ENCODE results near the gene C2CD3. TPM values are rescaled to one million over a fixed set of nuclear protein-coding genes. Genes with fewer than 3 reads are reported as not detected.

The C2CD3 gene
- total and polyA plus RNA-seq, 10 of the 15 experiments (the other 5 are each of a cell fraction or from before 2014, with no cell fraction given): 2.3 to 24.0 (median 16.3) TPM

- ChIA-PET RAD21 (ENCODE audit: unreplicated experiment) (no interaction called here), POLR2A (interaction anchor here (0.5 to 0.6 kb wide), 2 partner anchors 249 to 398 kb away, joined by 4 read pairs; no protein-coding TSS in a partner anchor), CTCF (interaction anchor here (1.4 kb wide), 1 partner anchor 11 kb away, joined by 5 read pairs; no protein-coding TSS in a partner anchor), SMC1A (ENCODE audit: uncharacterized antibody, unreplicated experiment) (interaction anchor here (0.6 to 1.7 kb wide), 2 partner anchors 12 to 855 kb away, joined by 3 to 5 read pairs; no protein-coding TSS in a partner anchor)
- DNase-seq (ENCODE audit: low read depth, low spot score): no peak
- FAIRE-seq: no peak
- Histone ChIP-seq H2AFZ (ENCODE audit: control insufficient read depth, low read depth, low read length) (no peak overlapping the region), H4K20me1 (ENCODE audit: control insufficient read depth, insufficient read depth) (no peaks in the 10 kb centered on the region), H3K9ac (ENCODE audit: control insufficient read depth, insufficient read depth, low read length) (no peak overlapping the region), H3K27me3 (replicated peaks in 1 of 2; ENCODE audit: control insufficient read depth in 2 of 2, insufficient read depth in 2 of 2, low read length in 1 of 2) (no peaks in the 10 kb centered on the region), H3K4me2 (ENCODE audit: control insufficient read depth, insufficient read depth) (no peak overlapping the region), H3K27ac (ENCODE audit: control insufficient read depth, insufficient read depth) (no peak overlapping the region), H3K36me3 (ENCODE audit: control insufficient read depth in 2 of 2, insufficient read depth in 2 of 2, low read length in 1 of 2) (peaks cover 0 to 7% of the 10 kb centered on the region in 2 experiments; a peak in 1 of 4 replicates), H3K9me3 (replicated peaks; ENCODE audit: control insufficient read depth, insufficient read depth, low read length) (peaks cover 8% of the 10 kb centered on the region), H3K4me3 (no peak overlapping the region), H3K79me2 (ENCODE audit: control insufficient read depth, insufficient read depth, low read length) (no peaks in the 10 kb centered on the region; the same call in none of the 2 replicates), H3K4me1 (ENCODE audit: control insufficient read depth, insufficient read depth, low read length) (no peaks in the 10 kb centered on the region)
- intact Hi-C loops (cut with micrococcal nuclease; ENCODE audit: unreplicated experiment): no loop called here
- no peak for ATAC-seq
- no TSS peak for BruUV-seq (replicated peaks)
- 100% methylated on average over 2 of the region's 2 CpGs for WGBS (ENCODE audit: insufficient coverage, insufficient replicate concordance, low lambda C conversion rate, missing lambda C conversion rate)
- in situ Hi-C loops (cut with MboI): no loop called here
- no peak for TF ChIP-seq RCOR1 (conservative IDR thresholded peaks at IDR 0.05; ENCODE audit: low read depth, low read length)
- no peak for TF ChIP-seq RFX5 (IDR thresholded peaks at IDR 0.05; ENCODE audit: low read depth, low read length)
- no peak for TF ChIP-seq HDGF (IDR thresholded peaks at IDR 0.05)
- TF ChIP-seq BRCA1 (IDR thresholded peaks at IDR 0.05; ENCODE audit: low read depth, low read length): no peak
- no peak for TF ChIP-seq CHD1 (IDR thresholded peaks at IDR 0.05; ENCODE audit: low read depth, low read length)
- TF ChIP-seq NFXL1 (IDR thresholded peaks at IDR 0.05; ENCODE audit: borderline replicate concordance): no peak
- TF ChIP-seq ZNF207 (IDR thresholded peaks at IDR 0.05; ENCODE audit: borderline replicate concordance): no peak
- no peak for TF ChIP-seq TCF3 (IDR thresholded peaks at IDR 0.05; ENCODE audit: borderline replicate concordance, insufficient read depth, low read depth, low read length)
- TF ChIP-seq ASH2L (IDR thresholded peaks at IDR 0.05; ENCODE audit: borderline replicate concordance, low read depth): no peak
- TF ChIP-seq SREBF1 (IDR thresholded peaks at IDR 0.05; ENCODE audit: low read length): no peak
- TF ChIP-seq NFYB (IDR thresholded peaks at IDR 0.05; ENCODE audit: insufficient read depth, low read depth, low read length): no peak
- no peak for TF ChIP-seq PAX5 (IDR thresholded peaks at IDR 0.05; ENCODE audit: borderline replicate concordance, low read depth, low read length)
- no peak for TF ChIP-seq PML (IDR thresholded peaks at IDR 0.05; ENCODE audit: low read length)
- no peak for TF ChIP-seq WRNIP1 (IDR thresholded peaks at IDR 0.05; ENCODE audit: borderline replicate concordance, low read depth, low read length)
- TF ChIP-seq, protein P1, sequence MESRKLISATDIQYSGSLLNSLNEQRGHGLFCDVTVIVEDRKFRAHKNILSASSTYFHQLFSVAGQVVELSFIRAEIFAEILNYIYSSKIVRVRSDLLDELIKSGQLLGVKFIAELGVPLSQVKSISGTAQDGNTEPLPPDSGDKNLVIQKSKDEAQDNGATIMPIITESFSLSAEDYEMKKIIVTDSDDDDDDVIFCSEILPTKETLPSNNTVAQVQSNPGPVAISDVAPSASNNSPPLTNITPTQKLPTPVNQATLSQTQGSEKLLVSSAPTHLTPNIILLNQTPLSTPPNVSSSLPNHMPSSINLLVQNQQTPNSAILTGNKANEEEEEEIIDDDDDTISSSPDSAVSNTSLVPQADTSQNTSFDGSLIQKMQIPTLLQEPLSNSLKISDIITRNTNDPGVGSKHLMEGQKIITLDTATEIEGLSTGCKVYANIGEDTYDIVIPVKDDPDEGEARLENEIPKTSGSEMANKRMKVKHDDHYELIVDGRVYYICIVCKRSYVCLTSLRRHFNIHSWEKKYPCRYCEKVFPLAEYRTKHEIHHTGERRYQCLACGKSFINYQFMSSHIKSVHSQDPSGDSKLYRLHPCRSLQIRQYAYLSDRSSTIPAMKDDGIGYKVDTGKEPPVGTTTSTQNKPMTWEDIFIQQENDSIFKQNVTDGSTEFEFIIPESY (IDR thresholded peaks at IDR 0.05): no peak
- no peak for TF ChIP-seq BCL11A (IDR thresholded peaks at IDR 0.05; ENCODE audit: low read depth, low read length)
- no peak for TF ChIP-seq USF1 (IDR thresholded peaks at IDR 0.05; ENCODE audit: borderline replicate concordance, extremely low read length, insufficient read depth, low read depth, low read length)
- no peak for TF ChIP-seq RAD51 (IDR thresholded peaks at IDR 0.05)
- no peak for TF ChIP-seq ZNF384 (IDR thresholded peaks at IDR 0.05; ENCODE audit: borderline replicate concordance, low read depth, low read length)
- TF ChIP-seq RELA (IDR thresholded peaks at IDR 0.05; ENCODE audit: borderline replicate concordance, partially characterized antibody): no peak
Observed at GRCh38 chr11:74196781-74197486, 26.1 kb upstream of the C2CD3 start.
